ENCODE data around the gene WNT9B. TPM values are rescaled to one million over a fixed set of nuclear protein-coding genes. Genes with fewer than 3 reads are reported as not detected.

Gene WNT9B
- total RNA-seq, 1 experiment from 2014 or later = 0.70 TPM

- no CpG with 5 or more reads among the region's 8 CpGs for WGBS (ENCODE audit: extremely low coverage, insufficient read length, low lambda C conversion rate)
- no peak overlapping the region for H3K14ac ChIP-seq (ENCODE audit: insufficient read depth, low read length)
- H3K79me1 ChIP-seq (ENCODE audit: insufficient read depth, low read depth, low read length, poor library complexity, severe bottlenecking) = no peaks in the 10 kb centered on the region
- peak; percentile 26 for DNase-seq
- no peak overlapping the region for H3K18ac ChIP-seq (ENCODE audit: insufficient read length, low read depth, low read length)
- no peaks in the 10 kb centered on the region; the same call in 1 of the 2 replicates for H3K4me1 ChIP-seq (ENCODE audit: insufficient read depth, low read length)
- Mint-ChIP-seq H3K27ac (peak overlapping the region in 1 of 3 experiments; percentile 52; a peak in 1 of 7 replicates), H3K4me3 (no peak overlapping the region), H3K27me3 (ENCODE audit: low read depth) (peaks cover 67% of the 10 kb centered on the region), H3K36me3 (ENCODE audit: insufficient read depth in 1 of 3, low read depth in 3 of 3) (peaks cover 0 to 11% (median 0%) of the 10 kb centered on the region in 3 experiments; a peak in 3 of 7 replicates), H3K9me3 (peaks cover 11 to 13% of the 10 kb centered on the region in 2 experiments), H3K4me1 (peaks cover 11 to 12% of the 10 kb centered on the region in 2 experiments)
- H4K20me1 ChIP-seq (ENCODE audit: control insufficient read depth, insufficient read depth, insufficient read length) = no peaks in the 10 kb centered on the region
- H2BK15ac ChIP-seq (ENCODE audit: low read depth, low read length) = no peak overlapping the region
- H4K8ac ChIP-seq (replicated peaks; ENCODE audit: insufficient read length, low read depth, low read length) = no peak overlapping the region
- H3K4ac ChIP-seq (ENCODE audit: low read depth, low read length) = no peak overlapping the region
- no peak overlapping the region for H3T11ph ChIP-seq (ENCODE audit: low read length)
- H3K23me2 ChIP-seq (ENCODE audit: insufficient read length, low read depth, low read length, poor library complexity, severe bottlenecking) = peaks cover 11% of the 10 kb centered on the region
- no peak overlapping the region for H3K27ac ChIP-seq (ENCODE audit: insufficient read length, low read depth, low read length)
- no peak for TF ChIP-seq CTCF (conservative IDR thresholded peaks at IDR 0.05)
- no peaks in the 10 kb centered on the region for H3K9me3 ChIP-seq (ENCODE audit: control insufficient read depth, low read depth, low read length)
- no peak overlapping the region for H3K23ac ChIP-seq (ENCODE audit: insufficient read length, low read depth, low read length)
- H2BK20ac ChIP-seq (ENCODE audit: low read depth, low read length, poor library complexity, severe bottlenecking) = no peak overlapping the region
- no peak overlapping the region for H4K5ac ChIP-seq (ENCODE audit: insufficient read length, low read depth, low read length)
- no peaks in the 10 kb centered on the region for H3K79me2 ChIP-seq (ENCODE audit: insufficient read depth, low read length)
- H2AFZ ChIP-seq (ENCODE audit: low read length) = no peak overlapping the region
- H3K4me2 ChIP-seq (ENCODE audit: insufficient read depth, insufficient read length, low read length) = no peak overlapping the region
- H2BK12ac ChIP-seq (ENCODE audit: insufficient read length, low read depth, low read length) = no peak overlapping the region
- no peak overlapping the region for H2BK5ac ChIP-seq (ENCODE audit: insufficient read length, low read length)
- no peak overlapping the region for H2BK120ac ChIP-seq (ENCODE audit: low read depth, low read length, poor library complexity, severe bottlenecking)
- H2AK5ac ChIP-seq (ENCODE audit: insufficient read length, low read length) = no peak overlapping the region
- no peak overlapping the region for H4K91ac ChIP-seq (ENCODE audit: insufficient read length, low read depth, low read length)
- no peak overlapping the region for H3K56ac ChIP-seq (ENCODE audit: insufficient read length, low read depth, low read length)
- H3K27me3 ChIP-seq (ENCODE audit: insufficient read depth, low read length) = peaks cover 14% of the 10 kb centered on the region; the same call in 1 of the 2 replicates
- H3K9ac ChIP-seq (ENCODE audit: extremely low read depth, insufficient read length, low read length) = no peak overlapping the region
These were observed 3.9 kb upstream of the WNT9B start for GRCh38 chr17:46847204-46848191.
